NCI-H2196 treated with DMSO at 0.1 percent for 48 hours (cell line): ENCODE measurements around the gene LSG1.

Experiments
- DNase-seq: peaks from one replicate; lab custom pipeline; 2025; ENCODE audit not compliant: unreplicated experiment; lab: John Stamatoyannopoulos, UW

LSG1 gene

GRCh38 chr3:194687638-194688199 is 15.7 kb upstream of the LSG1 start:
- no peak for DNase-seq

- DNase-seq, result no peak
Measured at GRCh38 chr3:194686816-194687637, 15.0 kb upstream of the LSG1 start.

- no peak for DNase-seq
Measured at GRCh38 chr3:194686414-194686815, 14.4 kb upstream of the LSG1 start.

- DNase-seq, result peak; percentile 94
Measured at GRCh38 chr3:194685718-194686413, 13.9 kb upstream of the LSG1 start, which contains the start of gene FAM43A. Gene FAM43A, plus strand, starts transcription at chr3:194685883. Its CDS starts 944 bp downstream, at chr3:194686827.

- DNase-seq, result no peak
Measured at GRCh38 chr3:194685065-194685717, 13.2 kb upstream of the LSG1 start.

GRCh38 chr3:194683380-194683779 is 11.4 kb upstream of the LSG1 start:
- no peak for DNase-seq

- peak; percentile 96 for DNase-seq
Measured at GRCh38 chr3:194682694-194683310, 10.8 kb upstream of the LSG1 start.

- no peak for DNase-seq
Measured at GRCh38 chr3:194682189-194682693, 10.2 kb upstream of the LSG1 start.

- no peak for DNase-seq
Measured at GRCh38 chr3:194680888-194681615, 9.1 kb upstream of the LSG1 start.

- DNase-seq, result no peak
Measured at GRCh38 chr3:194676471-194676870, 4.5 kb upstream of the LSG1 start.

GRCh38 chr3:194675680-194676079 is 3.7 kb upstream of the LSG1 start:
- DNase-seq, result no peak

GRCh38 chr3:194675081-194675640 is 3.2 kb upstream of the LSG1 start:
- no peak for DNase-seq

GRCh38 chr3:194673761-194674160 is 1.8 kb upstream of the LSG1 start:
- no peak for DNase-seq

GRCh38 chr3:194672876-194673275 is 885 bp upstream of the LSG1 start:
- no peak for DNase-seq

- DNase-seq, result peak; percentile 54
Measured at GRCh38 chr3:194671511-194671899, 486 bp downstream of the LSG1 start.

GRCh38 chr3:194667363-194667762 is 4.6 kb downstream of the LSG1 start:
- no peak for DNase-seq

GRCh38 chr3:194664857-194665256 is 7.1 kb downstream of the LSG1 start:
- no peak for DNase-seq

GRCh38 chr3:194661946-194662345 is 10.0 kb downstream of the LSG1 start:
- DNase-seq, result no peak

- DNase-seq, result no peak
Measured at GRCh38 chr3:194661374-194661773, 10.6 kb downstream of the LSG1 start.

- no peak for DNase-seq
Measured at GRCh38 chr3:194659778-194660177, 12.2 kb downstream of the LSG1 start.
